ENCODE data around the gene PTP4A1.
"Not testable (repeated sequence)": the region's sequence is repeated elsewhere in the genome, so short reads cannot be mapped to it uniquely, and the experiment has no call there.

Gene PTP4A1

GRCh38 chr6:63584125-63584514, 11.8 kb downstream of the PTP4A1 start:
- Histone ChIP-seq H3K36me3 (ENCODE audit: control insufficient read depth, insufficient read depth, low read length) (peaks cover 8% of the 10 kb centered on the region), H3K27me3 (replicated peaks; ENCODE audit: control insufficient read depth, insufficient read depth, low read length) (no peaks in the 10 kb centered on the region), H3K4me3 (replicated peaks; ENCODE audit: low read depth, low read length) (no peak overlapping the region)
- no peak for TF ChIP-seq CTCF (IDR thresholded peaks at IDR 0.05; ENCODE audit: insufficient read depth, low read length, poor library complexity, severe bottlenecking)
- no peak for DNase-seq (ENCODE audit: extremely low read depth, insufficient read length)

GRCh38 chr6:63584566-63584965, 12.3 kb downstream of the PTP4A1 start:
- H3K27me3 ChIP-seq (replicated peaks; ENCODE audit: control insufficient read depth, insufficient read depth, low read length) = no peaks in the 10 kb centered on the region
- H3K4me3 ChIP-seq (replicated peaks; ENCODE audit: low read depth, low read length) = no peak overlapping the region
- DNase-seq (ENCODE audit: extremely low read depth, insufficient read length) = no peak
- no peak for TF ChIP-seq CTCF (IDR thresholded peaks at IDR 0.05; ENCODE audit: insufficient read depth, low read length, poor library complexity, severe bottlenecking)
- peaks cover 8% of the 10 kb centered on the region for H3K36me3 ChIP-seq (ENCODE audit: control insufficient read depth, insufficient read depth, low read length)

GRCh38 chr6:63585652-63586051, 13.4 kb downstream of the PTP4A1 start:
- not testable (repeated sequence) for DNase-seq (ENCODE audit: extremely low read depth, insufficient read length); H3K4me3 ChIP-seq (replicated peaks; ENCODE audit: low read depth, low read length)

GRCh38 chr6:63589952-63590411, 17.7 kb downstream of the PTP4A1 start:
- DNase-seq (ENCODE audit: extremely low read depth, insufficient read length) = no peak
- H3K27me3 ChIP-seq (replicated peaks; ENCODE audit: control insufficient read depth, insufficient read depth, low read length) = no peaks in the 10 kb centered on the region
- TF ChIP-seq CTCF (IDR thresholded peaks at IDR 0.05; ENCODE audit: insufficient read depth, low read length, poor library complexity, severe bottlenecking) = no peak

More at GRCh38 chr6:63585652-63586051, 13.4 kb downstream of the PTP4A1 start:
- not testable (repeated sequence) for H3K27me3 ChIP-seq (replicated peaks; ENCODE audit: control insufficient read depth, insufficient read depth, low read length); H3K36me3 ChIP-seq (ENCODE audit: control insufficient read depth, insufficient read depth, low read length)

GRCh38 chr6:63592886-63593285, 20.6 kb downstream of the PTP4A1 start:
- Histone ChIP-seq H3K27me3 (replicated peaks; ENCODE audit: control insufficient read depth, insufficient read depth, low read length) (no peaks in the 10 kb centered on the region), H3K4me3 (replicated peaks; ENCODE audit: low read depth, low read length) (no peak overlapping the region), H3K36me3 (ENCODE audit: control insufficient read depth, insufficient read depth, low read length) (no peaks in the 10 kb centered on the region)
- TF ChIP-seq CTCF (IDR thresholded peaks at IDR 0.05; ENCODE audit: insufficient read depth, low read length, poor library complexity, severe bottlenecking) = no peak
- no peak for DNase-seq (ENCODE audit: extremely low read depth, insufficient read length)

More at GRCh38 chr6:63589952-63590411, 17.7 kb downstream of the PTP4A1 start:
- no peaks in the 10 kb centered on the region for H3K36me3 ChIP-seq (ENCODE audit: control insufficient read depth, insufficient read depth, low read length)
- no peak overlapping the region for H3K4me3 ChIP-seq (replicated peaks; ENCODE audit: low read depth, low read length)

GRCh38 chr6:63597141-63598048, 25.1 kb downstream of the PTP4A1 start:
- TF ChIP-seq CTCF (IDR thresholded peaks at IDR 0.05; ENCODE audit: insufficient read depth, low read length, poor library complexity, severe bottlenecking) = no peak
- Histone ChIP-seq H3K4me3 (replicated peaks; ENCODE audit: low read depth, low read length) (no peak overlapping the region), H3K27me3 (replicated peaks; ENCODE audit: control insufficient read depth, insufficient read depth, low read length) (no peaks in the 10 kb centered on the region), H3K36me3 (ENCODE audit: control insufficient read depth, insufficient read depth, low read length) (no peaks in the 10 kb centered on the region)
- DNase-seq (ENCODE audit: extremely low read depth, insufficient read length) = no peak
